NB4 (cell line): Measurements from ENCODE around the gene PLXNB2.
A peak's percentile ranks its signal among the peaks of the same experiment; 100 is the strongest.

Experiments used
- DNase-seq: peaks from one replicate; pipeline ENCODE4 v3.0.0; 2010; ENCODE audit warnings: low read depth
- H3K4me3 ChIP-seq: one replicate; pipeline ENCODE4 v1.5.1; 2011; ENCODE audit warnings: mild to moderate bottlenecking, low read depth, low read length, moderate library complexity
- CTCF ChIP-seq: IDR thresholded peaks from one replicate; pipeline ENCODE4 v1.5.1; 2012; ENCODE audit warnings: low read depth, low read length
- MAX ChIP-seq: IDR thresholded peaks from 2 replicates; pipeline ENCODE4 v1.6.1; 2011; ENCODE audit warnings: low read depth, low read length
- MYC ChIP-seq: IDR thresholded peaks from 2 replicates; pipeline ENCODE4 v1.6.1; 2011; ENCODE audit warnings: low read depth, low read length
- POLR2A ChIP-seq: IDR thresholded peaks from 2 replicates; pipeline ENCODE4 v1.6.1; 2011; ENCODE audit warnings: mild to moderate bottlenecking; ENCODE audit not compliant: insufficient read length; ENCODE audit errors: extremely low read depth

The PLXNB2 gene

GRCh38 chr22:50308986-50309600, 1.6 kb upstream of the PLXNB2 start:
- no peak overlapping the region for H3K4me3 ChIP-seq
- TF ChIP-seq MAX (no peak), CTCF (no peak), MYC (no peak), POLR2A (no peak)
- peak; percentile 68 for DNase-seq

- TF ChIP-seq MAX, result no peak
- TF ChIP-seq CTCF, result no peak
- TF ChIP-seq POLR2A, result no peak
- TF ChIP-seq MYC, result no peak
- peak; percentile 93 for DNase-seq
- no peak overlapping the region for H3K4me3 ChIP-seq
Observed at GRCh38 chr22:50308597-50308935, 1.1 kb upstream of the PLXNB2 start.

- peak; percentile 36 for DNase-seq
- H3K4me3 ChIP-seq, result no peak overlapping the region
- TF ChIP-seq POLR2A, result no peak
- no peak for TF ChIP-seq MYC
- TF ChIP-seq MAX, result no peak
- TF ChIP-seq CTCF, result no peak
Observed at GRCh38 chr22:50307890-50308596, 597 bp upstream of the PLXNB2 start.

GRCh38 chr22:50305923-50306566, 1.4 kb downstream of the PLXNB2 start:
- peak; percentile 46 for DNase-seq
- TF ChIP-seq CTCF (no peak), POLR2A (no peak), MAX (no peak), MYC (no peak)
- H3K4me3 ChIP-seq, result peak overlapping the region; percentile 57

- no peak for DNase-seq
- no peak for TF ChIP-seq MYC
- TF ChIP-seq CTCF, result no peak
- no peak for TF ChIP-seq MAX
- TF ChIP-seq POLR2A, result no peak
- peak overlapping the region; percentile 57 for H3K4me3 ChIP-seq
Observed at GRCh38 chr22:50305393-50305922, 2.0 kb downstream of the PLXNB2 start.
